Osteoblast (primary cell): Measurements from ENCODE around the gene HOXB1. TPM values are rescaled to one million over a fixed set of nuclear protein-coding genes. Genes with fewer than 3 reads are reported as not detected.

Experiments
- DNase-seq: peaks from one replicate; pipeline ENCODE4 v3.0.0; 2011; ENCODE audit warnings: low spot score, mixed read lengths; ENCODE audit not compliant: insufficient read length; ENCODE audit errors: missing footprints
- H2AFZ ChIP-seq: 2 replicates; pipeline ENCODE4 v1.6.0; 2011; ENCODE audit warnings: mild to moderate bottlenecking, low read length
- H3K27ac ChIP-seq: 2 replicates; pipeline ENCODE4 v1.5.1; 2011; ENCODE audit warnings: mild to moderate bottlenecking, low read depth, low read length, moderate library complexity
- H3K27me3 ChIP-seq: 2 replicates; pipeline ENCODE4 v1.6.0; 2012; ENCODE audit warnings: mild to moderate bottlenecking, control low read depth, inconsistent platforms, low read length, moderate library complexity; ENCODE audit not compliant: insufficient read depth
- H3K36me3 ChIP-seq: 2 replicates; pipeline ENCODE4 v1.5.1; 2011; ENCODE audit warnings: mild to moderate bottlenecking, low read length, control low read depth, moderate library complexity; ENCODE audit not compliant: insufficient read depth
- H3K4me1 ChIP-seq: 2 replicates; pipeline ENCODE4 v1.5.1; 2011; ENCODE audit warnings: mild to moderate bottlenecking, low read length, control low read depth, moderate library complexity; ENCODE audit not compliant: insufficient read depth
- H3K4me2 ChIP-seq: 2 replicates; pipeline ENCODE4 v1.6.0; 2011; ENCODE audit warnings: mild to moderate bottlenecking, low read length; ENCODE audit not compliant: insufficient read depth
- H3K4me3 ChIP-seq: fragments of 200-600 bp; sonication (generic); 3 replicates; pipeline ENCODE4 v1.5.1; 2012; ENCODE audit warnings: mild to moderate bottlenecking, low read length, inconsistent platforms; ENCODE audit not compliant: insufficient read depth
- H3K79me2 ChIP-seq: 2 replicates; pipeline ENCODE4 v1.6.0; 2012; ENCODE audit warnings: mild to moderate bottlenecking, low read length, control low read depth, inconsistent platforms; ENCODE audit not compliant: insufficient read depth
- H3K9me3 ChIP-seq: 2 replicates; pipeline ENCODE4 v1.5.1; 2011; ENCODE audit warnings: low read depth, low read length, control low read depth
- H4K20me1 ChIP-seq: 2 replicates; pipeline ENCODE4 v1.6.0; 2012; ENCODE audit warnings: mild to moderate bottlenecking, low read length, control low read depth; ENCODE audit not compliant: insufficient read depth
- CTCF ChIP-seq: IDR thresholded peaks from 2 replicates; pipeline ENCODE4 v1.5.1; 2011; ENCODE audit warnings: mild to moderate bottlenecking, low read depth, low read length, moderate library complexity; ENCODE audit errors: extremely low read depth
- total RNA-seq: library from RNA; depleted of rRNA; stranded (reverse); fragments of >200 nt; gene quantifications from 2 replicates; pipeline ENCODE4 v1.2.3, GENCODE V29; 2012

The HOXB1 gene
- total RNA-seq, 1 donor, result not detected

GRCh38 chr17:48505788-48506187 is 25.0 kb downstream of the HOXB1 start:
- H3K4me2 ChIP-seq, result no peak overlapping the region

GRCh38 chr17:48504953-48505352 is 25.9 kb downstream of the HOXB1 start:
- H3K4me2 ChIP-seq, result no peak overlapping the region
- H3K27ac ChIP-seq, result no peak overlapping the region
- no peaks in the 10 kb centered on the region for H3K36me3 ChIP-seq
- peaks cover 5% of the 10 kb centered on the region for H3K4me1 ChIP-seq
- H3K9me3 ChIP-seq, result no peaks in the 10 kb centered on the region
- TF ChIP-seq CTCF, result no peak
- H3K4me3 ChIP-seq, result no peak overlapping the region
- H3K27me3 ChIP-seq, result peaks cover 27% of the 10 kb centered on the region
- H2AFZ ChIP-seq, result no peak overlapping the region
- no peak for DNase-seq
- H3K79me2 ChIP-seq, result no peaks in the 10 kb centered on the region
- no peaks in the 10 kb centered on the region for H4K20me1 ChIP-seq

More at GRCh38 chr17:48505788-48506187, 25.0 kb downstream of the HOXB1 start:
- no peak overlapping the region for H3K27ac ChIP-seq
- peaks cover 27% of the 10 kb centered on the region for H3K27me3 ChIP-seq
- H3K4me1 ChIP-seq, result peaks cover 6% of the 10 kb centered on the region
- H3K36me3 ChIP-seq, result no peaks in the 10 kb centered on the region
- no peak overlapping the region for H3K4me3 ChIP-seq
- no peak for TF ChIP-seq CTCF
- no peak overlapping the region for H2AFZ ChIP-seq
- no peaks in the 10 kb centered on the region for H3K79me2 ChIP-seq
- H4K20me1 ChIP-seq, result no peaks in the 10 kb centered on the region
- H3K9me3 ChIP-seq, result no peaks in the 10 kb centered on the region
- no peak for DNase-seq

- H3K4me1 ChIP-seq, result peaks cover 5% of the 10 kb centered on the region
- H3K27me3 ChIP-seq, result peaks cover 27% of the 10 kb centered on the region
- no peak overlapping the region for H3K4me2 ChIP-seq
- no peak for DNase-seq
- TF ChIP-seq CTCF, result no peak
- no peaks in the 10 kb centered on the region for H3K9me3 ChIP-seq
- H3K4me3 ChIP-seq, result no peak overlapping the region
- H4K20me1 ChIP-seq, result no peaks in the 10 kb centered on the region
- no peak overlapping the region for H2AFZ ChIP-seq
- H3K27ac ChIP-seq, result no peak overlapping the region
- H3K79me2 ChIP-seq, result no peaks in the 10 kb centered on the region
- H3K36me3 ChIP-seq, result no peaks in the 10 kb centered on the region
Observed at GRCh38 chr17:48503747-48504146, 27.1 kb downstream of the HOXB1 start.

- Histone ChIP-seq H3K4me2 (no peak overlapping the region), H2AFZ (no peak overlapping the region), H3K79me2 (no peaks in the 10 kb centered on the region), H3K27ac (no peak overlapping the region), H3K9me3 (no peaks in the 10 kb centered on the region), H4K20me1 (no peaks in the 10 kb centered on the region), H3K27me3 (peaks cover 27% of the 10 kb centered on the region), H3K4me1 (peaks cover 5% of the 10 kb centered on the region), H3K4me3 (no peak overlapping the region), H3K36me3 (no peaks in the 10 kb centered on the region)
- TF ChIP-seq CTCF, result no peak
- no peak for DNase-seq
Observed at GRCh38 chr17:48502901-48503300, 27.9 kb downstream of the HOXB1 start.
